ENCODE results near the gene TXN. TPM values are rescaled to one million over a fixed set of nuclear protein-coding genes. Genes with fewer than 3 reads are reported as not detected.

Gene TXN
- total and polyA plus RNA-seq, 2 experiments from 2014 or later: 223 to 952 TPM

DNA sequence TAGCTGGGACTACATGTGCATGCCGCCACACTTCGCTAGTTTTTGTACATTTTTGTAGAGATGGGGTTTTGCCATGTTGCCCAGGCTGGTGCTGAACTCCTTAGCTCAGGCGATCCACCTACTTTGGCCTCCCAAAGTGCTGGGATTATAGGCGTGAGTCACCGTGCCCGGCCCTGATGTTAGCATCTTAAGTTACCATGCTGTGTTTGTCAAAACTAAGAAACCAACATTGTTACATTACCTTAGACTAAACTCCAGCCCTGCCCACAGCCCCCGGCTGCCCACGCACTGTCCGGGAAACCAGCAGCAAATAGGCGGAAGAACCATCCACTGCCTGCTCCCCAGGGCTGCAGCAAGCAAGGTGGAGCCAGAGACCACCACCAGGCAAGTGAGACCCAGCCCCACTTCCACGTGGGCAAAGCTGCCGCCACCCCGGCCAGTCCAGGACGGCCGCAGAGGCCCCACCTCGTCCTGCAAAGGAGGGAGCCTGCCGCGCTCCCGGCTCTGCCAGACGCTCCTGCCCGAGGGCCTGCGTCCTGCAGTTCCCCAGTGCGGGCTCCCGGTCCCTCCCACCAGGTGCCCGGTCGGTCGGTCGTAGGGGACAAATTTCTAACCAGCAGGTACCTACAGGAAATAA lies 35.7 kb upstream of the TXN start:
- 93 to 96% methylated on average over 21 to 28 of the region's 28 CpGs for WGBS, 2 experiments (ENCODE audit: low coverage in 1 of 2, low lambda C conversion rate in 2 of 2, missing lambda C conversion rate in 2 of 2)
- Histone ChIP-seq H3K27me3 (replicated peaks; ENCODE audit: insufficient read depth) (no peaks in the 10 kb centered on the region; the same call in 1 of the 2 replicates), H3K4me2 (ENCODE audit: unreplicated experiment) (no peak overlapping the region), H3K4me3 (no peak overlapping the region), H3K36me3 (ENCODE audit: low read depth) (no peaks in the 10 kb centered on the region), H3K9me3 (ENCODE audit: low read depth) (no peaks in the 10 kb centered on the region), H2AFZ (no peak overlapping the region), H4K20me1 (ENCODE audit: insufficient read depth) (no peaks in the 10 kb centered on the region), H3K9ac (no peak overlapping the region), H3K9me2 (ENCODE audit: insufficient read depth) (no peaks in the 10 kb centered on the region), H3K4me1 (ENCODE audit: insufficient read depth) (no peaks in the 10 kb centered on the region), H3K27ac (no peak overlapping the region), H3F3A (ENCODE audit: insufficient read depth) (no peaks in the 10 kb centered on the region), H3K79me2 (ENCODE audit: insufficient read depth) (no peaks in the 10 kb centered on the region)
- no peak for TF ChIP-seq EZH2 (IDR thresholded peaks at IDR 0.05; ENCODE audit: insufficient read depth, poor library complexity, severe bottlenecking)
- no peak for TF ChIP-seq EZH2phosphoT487 (IDR thresholded peaks at IDR 0.05; ENCODE audit: insufficient read depth, low read depth)
- in situ Hi-C loops (cut with MboI): no loop called here
- DNase-seq: no peak

DNA sequence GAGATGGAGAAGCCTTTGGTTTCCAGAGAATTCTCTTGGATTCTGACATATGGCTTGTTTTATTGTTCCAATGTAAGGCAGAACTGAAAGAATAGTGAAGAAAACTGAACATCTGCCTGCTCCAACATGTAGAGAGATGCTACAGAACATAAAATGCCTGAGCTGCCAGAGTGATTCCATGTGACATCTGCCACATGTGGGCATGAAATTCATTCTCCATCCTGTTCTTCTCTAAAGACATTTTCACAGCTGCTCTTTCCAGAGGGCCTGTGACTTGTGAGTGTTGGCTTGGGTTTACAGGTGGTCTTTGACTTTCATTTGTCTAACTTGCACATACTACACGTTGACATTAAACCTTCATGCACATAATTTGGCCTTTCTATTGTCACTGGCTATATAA lies 33.7 kb upstream of the TXN start:
- Histone ChIP-seq H3K27me3 (replicated peaks; ENCODE audit: insufficient read depth) (no peaks in the 10 kb centered on the region; the same call in 1 of the 2 replicates), H2AFZ (no peak overlapping the region), H3K4me1 (ENCODE audit: insufficient read depth) (no peaks in the 10 kb centered on the region), H3K9me3 (ENCODE audit: low read depth) (no peaks in the 10 kb centered on the region), H3K36me3 (ENCODE audit: low read depth) (no peaks in the 10 kb centered on the region), H3K9me2 (ENCODE audit: insufficient read depth) (no peaks in the 10 kb centered on the region), H3F3A (ENCODE audit: insufficient read depth) (no peaks in the 10 kb centered on the region), H4K20me1 (ENCODE audit: insufficient read depth) (no peaks in the 10 kb centered on the region), H3K27ac (no peak overlapping the region), H3K79me2 (ENCODE audit: insufficient read depth) (no peaks in the 10 kb centered on the region), H3K4me2 (ENCODE audit: unreplicated experiment) (no peak overlapping the region), H3K9ac (no peak overlapping the region), H3K4me3 (no peak overlapping the region)
- in situ Hi-C loops (cut with MboI): no loop called here
- DNase-seq: no peak
- no peak for TF ChIP-seq EZH2phosphoT487 (IDR thresholded peaks at IDR 0.05; ENCODE audit: insufficient read depth, low read depth)
- TF ChIP-seq EZH2 (IDR thresholded peaks at IDR 0.05; ENCODE audit: insufficient read depth, poor library complexity, severe bottlenecking): no peak
- 38 to 47% methylated on average over 1 of the region's 1 CpG for WGBS, 2 experiments (ENCODE audit: low coverage in 1 of 2, low lambda C conversion rate in 2 of 2, missing lambda C conversion rate in 2 of 2)

DNA sequence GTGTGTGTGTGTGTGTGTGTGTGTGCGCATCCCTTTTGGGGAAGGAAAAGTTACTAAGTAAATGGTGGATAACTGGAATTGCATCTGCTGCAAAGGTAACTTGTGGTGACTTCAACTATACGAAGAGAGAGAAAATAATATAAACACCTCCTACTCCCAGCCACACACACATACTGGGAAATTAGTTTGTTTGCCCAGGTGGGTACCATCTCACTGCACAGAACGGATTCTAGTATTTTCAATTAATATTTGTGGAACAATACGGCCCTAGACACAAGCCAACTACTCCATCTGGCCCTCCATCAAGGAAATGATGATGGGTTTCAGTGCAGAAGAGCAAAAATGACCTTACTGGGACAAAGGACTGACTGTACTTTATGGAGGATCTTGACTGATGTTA lies 32.2 kb upstream of the TXN start:
- Histone ChIP-seq H3K4me3 (no peak overlapping the region), H3K79me2 (ENCODE audit: insufficient read depth) (no peaks in the 10 kb centered on the region), H2AFZ (no peak overlapping the region), H3K27me3 (replicated peaks; ENCODE audit: insufficient read depth) (no peaks in the 10 kb centered on the region), H3K36me3 (ENCODE audit: low read depth) (no peaks in the 10 kb centered on the region), H3F3A (ENCODE audit: insufficient read depth) (no peaks in the 10 kb centered on the region), H3K9me2 (ENCODE audit: insufficient read depth) (no peaks in the 10 kb centered on the region), H3K4me1 (ENCODE audit: insufficient read depth) (no peaks in the 10 kb centered on the region), H3K4me2 (ENCODE audit: unreplicated experiment) (no peak overlapping the region), H3K27ac (no peak overlapping the region), H3K9ac (no peak overlapping the region), H3K9me3 (ENCODE audit: low read depth) (no peaks in the 10 kb centered on the region), H4K20me1 (ENCODE audit: insufficient read depth) (no peaks in the 10 kb centered on the region)
- in situ Hi-C loops (cut with MboI): no loop called here
- 73 to 84% methylated on average over 4 of the region's 4 CpGs for WGBS, 2 experiments (ENCODE audit: low coverage in 1 of 2, low lambda C conversion rate in 2 of 2, missing lambda C conversion rate in 2 of 2)
- TF ChIP-seq EZH2 (IDR thresholded peaks at IDR 0.05; ENCODE audit: insufficient read depth, poor library complexity, severe bottlenecking): no peak
- TF ChIP-seq EZH2phosphoT487 (IDR thresholded peaks at IDR 0.05; ENCODE audit: insufficient read depth, low read depth): no peak
- DNase-seq: no peak

DNA sequence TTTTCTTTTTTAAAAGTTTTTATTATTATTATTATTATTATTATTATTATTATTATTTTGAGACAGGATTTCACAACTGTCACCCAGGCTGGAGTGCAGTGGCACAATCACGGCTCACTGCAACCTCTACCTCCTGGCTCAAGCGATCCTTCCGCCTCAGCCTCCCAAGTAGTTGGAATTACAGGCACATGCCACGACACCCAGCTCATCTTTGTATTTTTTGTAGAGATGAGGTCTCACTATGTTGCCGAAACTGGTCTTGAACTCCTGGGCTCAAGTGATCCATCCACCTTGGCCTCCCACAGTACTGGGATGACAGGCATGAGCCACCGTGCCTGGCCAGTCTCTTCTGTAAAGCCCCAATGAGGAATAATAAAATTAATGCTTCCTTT lies 31.0 kb upstream of the TXN start:
- in situ Hi-C loops (cut with MboI): no loop called here
- WGBS, 2 experiments (ENCODE audit: low coverage in 1 of 2, low lambda C conversion rate in 2 of 2, missing lambda C conversion rate in 2 of 2): 90 to 91% methylated on average over 6 of the region's 6 CpGs

More for the DNA sequence above, 31.0 kb upstream of the TXN start:
- no peak overlapping the region for H3K4me3 ChIP-seq
- no peak overlapping the region for H2AFZ ChIP-seq
- no peak overlapping the region for H3K27ac ChIP-seq
- H3K9ac ChIP-seq: no peak overlapping the region
- TF ChIP-seq EZH2 (IDR thresholded peaks at IDR 0.05; ENCODE audit: insufficient read depth, poor library complexity, severe bottlenecking) (no peak), EZH2phosphoT487 (IDR thresholded peaks at IDR 0.05; ENCODE audit: insufficient read depth, low read depth) (no peak)
- no peak overlapping the region for H3K4me2 ChIP-seq (ENCODE audit: unreplicated experiment)
- no peaks in the 10 kb centered on the region for H4K20me1 ChIP-seq (ENCODE audit: insufficient read depth)
- H3F3A ChIP-seq (ENCODE audit: insufficient read depth): no peaks in the 10 kb centered on the region
- H3K4me1 ChIP-seq (ENCODE audit: insufficient read depth): no peaks in the 10 kb centered on the region
- no peaks in the 10 kb centered on the region for H3K36me3 ChIP-seq (ENCODE audit: low read depth)
- DNase-seq: no peak
- no peaks in the 10 kb centered on the region for H3K9me3 ChIP-seq (ENCODE audit: low read depth)
- H3K9me2 ChIP-seq (ENCODE audit: insufficient read depth): no peaks in the 10 kb centered on the region
- H3K79me2 ChIP-seq (ENCODE audit: insufficient read depth): no peaks in the 10 kb centered on the region
- no peaks in the 10 kb centered on the region for H3K27me3 ChIP-seq (replicated peaks; ENCODE audit: insufficient read depth)

Data from GM23248 (cell line).